Lower leg skin (tissue), 3 donors: ENCODE results near the gene KDM8.

Source experiments
- POLR2A ChIP-seq, 2 donors: fragments of 450-650 bp; IDR thresholded peaks; one replicate each; pipeline ENCODE4 v1.6.1; 2016 to 2017; ENCODE audit warnings: antibody characterized with exemption in 2 of 2, mild to moderate bottlenecking in 1 of 2, moderate library complexity in 1 of 2
- TF ChIP-seq, protein P1 (sequence below), 3 donors: fragments of 450-650 bp; IDR thresholded peaks; one replicate each; pipeline ENCODE4 v1.5.1; 2016; ENCODE audit warnings: antibody characterized with exemption in 3 of 3, mild to moderate bottlenecking in 3 of 3, moderate library complexity in 2 of 3

DNA sequence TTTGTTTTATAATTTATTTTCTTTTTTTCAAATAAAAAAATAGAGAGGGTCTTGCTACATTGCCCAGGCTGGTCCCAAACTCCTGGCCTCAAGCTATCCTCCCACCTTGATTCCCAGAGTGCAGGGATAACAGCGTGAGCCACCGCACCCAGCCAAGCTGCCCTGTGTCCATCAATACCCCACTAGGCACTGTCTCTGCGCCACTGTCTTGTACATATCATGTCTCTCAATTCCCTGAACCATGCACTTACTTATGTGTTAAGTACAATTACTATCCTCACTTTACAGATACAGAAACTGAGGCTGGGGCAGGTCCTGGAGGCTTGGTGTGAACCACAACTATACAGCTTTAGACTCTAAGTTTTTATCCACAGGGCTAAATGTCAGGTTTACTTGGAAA is 53.5 kb downstream of the KDM8 start:
- no peak for TF ChIP-seq POLR2A (IDR thresholded peaks at IDR 0.05)
- TF ChIP-seq, protein P1, sequence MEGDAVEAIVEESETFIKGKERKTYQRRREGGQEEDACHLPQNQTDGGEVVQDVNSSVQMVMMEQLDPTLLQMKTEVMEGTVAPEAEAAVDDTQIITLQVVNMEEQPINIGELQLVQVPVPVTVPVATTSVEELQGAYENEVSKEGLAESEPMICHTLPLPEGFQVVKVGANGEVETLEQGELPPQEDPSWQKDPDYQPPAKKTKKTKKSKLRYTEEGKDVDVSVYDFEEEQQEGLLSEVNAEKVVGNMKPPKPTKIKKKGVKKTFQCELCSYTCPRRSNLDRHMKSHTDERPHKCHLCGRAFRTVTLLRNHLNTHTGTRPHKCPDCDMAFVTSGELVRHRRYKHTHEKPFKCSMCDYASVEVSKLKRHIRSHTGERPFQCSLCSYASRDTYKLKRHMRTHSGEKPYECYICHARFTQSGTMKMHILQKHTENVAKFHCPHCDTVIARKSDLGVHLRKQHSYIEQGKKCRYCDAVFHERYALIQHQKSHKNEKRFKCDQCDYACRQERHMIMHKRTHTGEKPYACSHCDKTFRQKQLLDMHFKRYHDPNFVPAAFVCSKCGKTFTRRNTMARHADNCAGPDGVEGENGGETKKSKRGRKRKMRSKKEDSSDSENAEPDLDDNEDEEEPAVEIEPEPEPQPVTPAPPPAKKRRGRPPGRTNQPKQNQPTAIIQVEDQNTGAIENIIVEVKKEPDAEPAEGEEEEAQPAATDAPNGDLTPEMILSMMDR (IDR thresholded peaks at IDR 0.05) = no peak
